KMS-11 (cell line): ENCODE measurements around the gene HECTD2.

ENCODE experiments used
- H2AFZ ChIP-seq: fragments of 200-600 bp; sonication (generic); 2 replicates; pipeline ENCODE4 v1.6.1; 2016; ENCODE audit warnings: antibody characterized with exemption, mixed run types, low read depth
- H3K27ac ChIP-seq: fragments of 200-600 bp; sonication (generic); 2 replicates; pipeline ENCODE4 v1.6.1; 2016; ENCODE audit warnings: mild to moderate bottlenecking, mixed run types
- H3K27me3 ChIP-seq: fragments of 200-600 bp; sonication (generic); 2 replicates; pipeline ENCODE4 v1.6.1; 2017; ENCODE audit warnings: mild to moderate bottlenecking, low read depth, mixed run types, moderate library complexity; ENCODE audit not compliant: insufficient read depth
- H3K36me3 ChIP-seq: fragments of 200-600 bp; sonication (generic); 2 replicates; pipeline ENCODE4 v1.6.1; 2017; ENCODE audit warnings: mild to moderate bottlenecking, mixed run types; ENCODE audit not compliant: insufficient read depth
- H3K4me1 ChIP-seq: fragments of 200-600 bp; sonication (generic); 2 replicates; pipeline ENCODE4 v1.6.1; 2016; ENCODE audit warnings: mild to moderate bottlenecking, low read depth, mixed run types; ENCODE audit not compliant: poor library complexity, severe bottlenecking
- H3K4me2 ChIP-seq: fragments of 200-600 bp; sonication (generic); 2 replicates; pipeline ENCODE4 v1.7.0; 2016; ENCODE audit warnings: mild to moderate bottlenecking, mixed run types
- H3K4me3 ChIP-seq: fragments of 200-600 bp; sonication (generic); IDR thresholded peaks from 2 replicates; pipeline ENCODE4 v1.6.1; 2017; ENCODE audit warnings: low read depth, low read length, mixed read lengths; ENCODE audit not compliant: insufficient read depth
- H3K79me2 ChIP-seq: fragments of 200-600 bp; sonication (generic); 2 replicates; pipeline ENCODE4 v1.6.1; 2016; ENCODE audit warnings: low read depth, mixed run types; ENCODE audit not compliant: insufficient read depth
- H3K9ac ChIP-seq: fragments of 200-600 bp; sonication (generic); 2 replicates; pipeline ENCODE4 v1.6.1; 2016; ENCODE audit warnings: mild to moderate bottlenecking, mixed run types
- H4K20me1 ChIP-seq: fragments of 200-600 bp; sonication (generic); 2 replicates; pipeline ENCODE4 v1.6.1; 2016; ENCODE audit warnings: mild to moderate bottlenecking, mixed run types; ENCODE audit not compliant: insufficient read depth
- TF ChIP-seq, protein P1 (sequence below): fragments of 200-600 bp; sonication (generic); conservative IDR thresholded peaks from 2 replicates; pipeline ENCODE4 v1.6.1; 2017; ENCODE audit warnings: low read depth, mild to moderate bottlenecking, antibody characterized with exemption, low read length, moderate library complexity, mixed read lengths

HECTD2 gene

DNA sequence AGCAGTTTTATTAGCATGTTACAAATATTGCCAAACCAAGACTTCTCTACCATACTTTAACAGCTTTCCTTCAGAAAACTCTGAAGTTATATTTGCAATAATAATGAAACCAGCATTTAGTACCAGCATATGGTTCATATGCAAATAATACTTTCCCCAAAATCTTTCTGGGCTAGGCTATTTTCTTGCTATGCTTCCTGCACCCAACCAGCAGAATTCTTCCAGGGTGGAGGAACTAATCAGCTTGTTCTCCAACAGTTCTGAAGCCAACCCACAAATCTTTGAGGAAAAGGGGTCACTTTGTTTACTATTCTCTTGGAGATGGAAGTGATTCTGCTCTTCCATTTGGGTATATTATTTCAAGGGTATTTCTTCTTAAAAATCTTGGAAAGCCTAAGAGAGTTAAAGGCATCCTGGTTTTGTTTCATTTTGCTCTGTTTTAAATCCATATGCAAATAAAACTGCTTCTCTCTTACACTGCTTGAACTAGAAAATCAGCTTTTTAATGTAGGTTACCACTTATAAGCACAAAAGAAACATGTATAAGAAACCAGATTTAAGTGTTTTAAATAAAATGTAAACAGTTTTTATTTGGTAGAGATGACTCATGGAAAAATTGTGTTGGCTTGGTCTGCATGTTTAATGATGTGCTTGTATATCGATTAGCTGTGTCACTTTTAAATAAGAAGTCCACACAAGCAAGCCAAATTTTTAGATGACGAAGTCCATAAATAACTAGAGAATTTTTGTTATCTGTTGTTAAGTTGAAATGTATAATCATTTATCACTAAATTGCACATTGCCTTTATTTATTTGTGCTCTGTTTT is 103.7 kb downstream of the HECTD2 start:
- no peak overlapping the region for H3K4me2 ChIP-seq
- no peaks in the 10 kb centered on the region for H4K20me1 ChIP-seq
- no peaks in the 10 kb centered on the region for H3K4me1 ChIP-seq
- H3K9ac ChIP-seq: no peak overlapping the region
- no peaks in the 10 kb centered on the region for H3K27me3 ChIP-seq
- TF ChIP-seq, protein P1, sequence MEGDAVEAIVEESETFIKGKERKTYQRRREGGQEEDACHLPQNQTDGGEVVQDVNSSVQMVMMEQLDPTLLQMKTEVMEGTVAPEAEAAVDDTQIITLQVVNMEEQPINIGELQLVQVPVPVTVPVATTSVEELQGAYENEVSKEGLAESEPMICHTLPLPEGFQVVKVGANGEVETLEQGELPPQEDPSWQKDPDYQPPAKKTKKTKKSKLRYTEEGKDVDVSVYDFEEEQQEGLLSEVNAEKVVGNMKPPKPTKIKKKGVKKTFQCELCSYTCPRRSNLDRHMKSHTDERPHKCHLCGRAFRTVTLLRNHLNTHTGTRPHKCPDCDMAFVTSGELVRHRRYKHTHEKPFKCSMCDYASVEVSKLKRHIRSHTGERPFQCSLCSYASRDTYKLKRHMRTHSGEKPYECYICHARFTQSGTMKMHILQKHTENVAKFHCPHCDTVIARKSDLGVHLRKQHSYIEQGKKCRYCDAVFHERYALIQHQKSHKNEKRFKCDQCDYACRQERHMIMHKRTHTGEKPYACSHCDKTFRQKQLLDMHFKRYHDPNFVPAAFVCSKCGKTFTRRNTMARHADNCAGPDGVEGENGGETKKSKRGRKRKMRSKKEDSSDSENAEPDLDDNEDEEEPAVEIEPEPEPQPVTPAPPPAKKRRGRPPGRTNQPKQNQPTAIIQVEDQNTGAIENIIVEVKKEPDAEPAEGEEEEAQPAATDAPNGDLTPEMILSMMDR: no peak
- no peak overlapping the region for H2AFZ ChIP-seq
- no peak overlapping the region for H3K4me3 ChIP-seq
- no peaks in the 10 kb centered on the region for H3K79me2 ChIP-seq
- no peak overlapping the region for H3K27ac ChIP-seq
- H3K36me3 ChIP-seq: no peaks in the 10 kb centered on the region

DNA sequence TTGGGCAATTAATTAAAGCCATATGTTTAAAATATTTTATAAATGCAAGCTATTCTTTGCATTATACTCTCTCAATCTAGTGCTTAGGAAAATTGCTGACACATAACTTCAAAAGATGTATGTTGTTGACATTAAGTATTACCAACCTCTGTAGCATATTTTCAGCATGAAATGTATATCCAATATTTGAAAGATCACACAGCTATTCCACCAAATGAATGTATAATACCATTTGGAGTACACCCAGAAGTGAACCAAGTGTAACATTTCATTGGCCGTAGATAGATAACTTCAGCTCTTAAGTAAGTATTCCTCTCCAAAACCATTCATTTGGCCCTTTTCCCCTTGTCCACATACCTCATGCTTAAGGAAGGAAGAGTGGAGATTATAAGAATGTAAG is 104.6 kb downstream of the HECTD2 start:
- H3K4me1 ChIP-seq: no peaks in the 10 kb centered on the region
- no peaks in the 10 kb centered on the region for H3K36me3 ChIP-seq
- H3K27ac ChIP-seq: no peak overlapping the region
- no peak overlapping the region for H3K4me2 ChIP-seq
- no peaks in the 10 kb centered on the region for H4K20me1 ChIP-seq
- H3K9ac ChIP-seq: no peak overlapping the region
- no peak overlapping the region for H2AFZ ChIP-seq
- TF ChIP-seq, protein P1: no peak
- no peak overlapping the region for H3K4me3 ChIP-seq
- H3K79me2 ChIP-seq: no peaks in the 10 kb centered on the region
- no peaks in the 10 kb centered on the region for H3K27me3 ChIP-seq

DNA sequence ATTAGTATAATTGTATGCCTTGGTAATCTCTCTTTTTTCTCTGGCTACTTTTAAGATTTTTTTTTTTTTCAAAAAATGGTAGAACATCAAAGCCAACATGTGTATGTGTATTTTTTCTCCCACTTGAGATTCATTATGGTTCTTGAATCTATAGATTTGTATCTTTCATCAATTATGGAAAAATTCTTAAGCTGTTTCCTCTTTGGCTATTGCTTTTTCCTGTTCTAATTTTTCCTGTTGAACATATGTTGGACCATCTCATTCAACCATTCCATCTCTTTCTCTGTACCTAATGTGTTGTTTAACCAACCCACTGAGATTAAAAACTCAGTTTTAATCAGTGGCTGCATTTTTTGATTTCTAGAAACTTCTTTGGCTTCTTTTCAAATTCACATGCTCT is 107.2 kb downstream of the HECTD2 start:
- Histone ChIP-seq H2AFZ (no peak overlapping the region), H4K20me1 (no peaks in the 10 kb centered on the region), H3K27me3 (no peaks in the 10 kb centered on the region), H3K4me2 (no peak overlapping the region), H3K36me3 (no peaks in the 10 kb centered on the region), H3K9ac (no peak overlapping the region), H3K4me1 (no peaks in the 10 kb centered on the region), H3K79me2 (no peaks in the 10 kb centered on the region), H3K4me3 (no peak overlapping the region), H3K27ac (no peak overlapping the region)
- TF ChIP-seq, protein P1: no peak

DNA sequence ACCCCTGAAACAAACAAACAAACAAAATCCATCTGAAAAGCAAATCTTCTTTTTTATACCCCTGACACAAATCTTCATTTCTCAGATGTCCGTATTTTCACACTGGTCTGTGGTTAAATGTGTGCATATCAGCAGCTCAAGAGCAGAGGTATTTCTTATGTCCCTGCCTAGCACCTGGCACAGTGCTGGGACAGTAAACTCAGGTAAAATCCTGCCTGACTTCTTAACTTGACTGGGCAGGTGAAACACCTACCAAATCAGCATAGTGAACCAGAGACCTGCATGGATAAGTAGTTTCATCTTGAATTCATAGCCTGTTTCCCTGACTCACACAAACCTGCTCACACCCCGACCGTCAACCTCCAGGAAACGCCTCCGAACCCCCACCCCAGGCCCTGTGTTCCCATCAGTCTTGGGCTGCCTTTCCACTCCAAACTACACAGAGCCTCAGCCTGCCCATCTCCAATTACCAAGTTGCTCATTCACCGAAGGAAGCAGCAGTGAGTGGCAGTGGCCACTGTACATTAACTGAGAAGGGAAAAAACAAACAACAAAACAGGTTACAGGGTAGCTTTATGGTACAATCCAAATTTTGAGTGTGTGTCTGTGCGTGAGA is 109.9 kb downstream of the HECTD2 start:
- H2AFZ ChIP-seq: no peak overlapping the region
- no peak overlapping the region for H3K9ac ChIP-seq
- H4K20me1 ChIP-seq: no peaks in the 10 kb centered on the region
- no peak overlapping the region for H3K4me3 ChIP-seq
- no peaks in the 10 kb centered on the region for H3K27me3 ChIP-seq
- no peak overlapping the region for H3K4me2 ChIP-seq
- H3K4me1 ChIP-seq: no peaks in the 10 kb centered on the region
- no peaks in the 10 kb centered on the region for H3K79me2 ChIP-seq
- H3K27ac ChIP-seq: no peak overlapping the region
- TF ChIP-seq, protein P1: no peak
- H3K36me3 ChIP-seq: no peaks in the 10 kb centered on the region
